SJCRH30 (cell line): ENCODE measurements around the gene GAS7. TPM values are rescaled to one million over a fixed set of nuclear protein-coding genes. Genes with fewer than 3 reads are reported as not detected.

Experiments
- DNase-seq, 2 experiments: peaks; one replicate each; pipeline ENCODE4 v3.0.0-alpha.2; 2015 to 2020
- H3K27ac ChIP-seq: fragments of 250-450 bp; sonication (Bioruptor Pico); 2 replicates; pipeline ENCODE4 v1.5.1; 2020; ENCODE audit warnings: mild to moderate bottlenecking, moderate library complexity
- H3K27me3 ChIP-seq: fragments of 250-450 bp; sonication (Bioruptor Pico); 2 replicates; pipeline ENCODE4 v1.5.1; 2020; ENCODE audit warnings: mild to moderate bottlenecking, moderate library complexity
- H3K36me3 ChIP-seq: fragments of 250-450 bp; sonication (Bioruptor Pico); 2 replicates; pipeline ENCODE4 v1.5.1; 2020; ENCODE audit warnings: mild to moderate bottlenecking, moderate library complexity
- H3K4me1 ChIP-seq: fragments of 250-450 bp; sonication (Bioruptor Pico); 2 replicates; pipeline ENCODE4 v1.5.1; 2020; ENCODE audit warnings: mild to moderate bottlenecking, moderate library complexity
- H3K4me3 ChIP-seq: fragments of 250-450 bp; sonication (Bioruptor Pico); 2 replicates; pipeline ENCODE4 v1.5.1; 2020; ENCODE audit warnings: mild to moderate bottlenecking, moderate library complexity
- H3K9me3 ChIP-seq: fragments of 250-450 bp; sonication (Bioruptor Pico); replicated peaks from 2 replicates; pipeline ENCODE4 v1.5.1; 2020; ENCODE audit warnings: mild to moderate bottlenecking, moderate library complexity
- total RNA-seq: library from RNA; depleted of rRNA; stranded (reverse); fragments of >200 nt; shearing (Covaris generic); gene quantifications from 2 replicates; pipeline ENCODE4 v1.2.3, GENCODE V29; 2014

The GAS7 gene
- total RNA-seq, 1 experiment from 2014 or later = 0.91 TPM

DNA sequence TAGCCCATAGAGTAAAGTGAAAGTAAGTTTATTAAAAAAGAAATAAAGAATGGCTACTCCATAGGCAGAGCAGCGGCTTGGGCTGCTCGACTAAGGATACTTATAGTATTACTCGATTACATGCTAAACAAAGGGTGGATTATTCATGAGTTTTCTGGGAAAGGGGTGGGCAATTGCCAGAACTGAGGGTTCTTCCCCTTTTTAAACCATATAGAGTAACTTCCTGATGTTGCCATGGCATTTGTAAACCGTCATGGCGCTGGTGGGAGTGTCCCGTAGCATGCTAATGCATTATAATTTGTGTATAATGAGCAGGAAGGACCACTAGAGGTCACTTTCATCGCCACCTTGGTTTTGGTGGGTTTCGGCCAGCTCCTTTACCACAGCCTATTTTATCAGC is 13.3 kb upstream of the GAS7 start:
- Histone ChIP-seq H3K27me3 (no peaks in the 10 kb centered on the region), H3K27ac (no peak overlapping the region), H3K4me1 (no peaks in the 10 kb centered on the region), H3K4me3 (no peak overlapping the region), H3K36me3 (no peaks in the 10 kb centered on the region), H3K9me3 (no peaks in the 10 kb centered on the region)
- DNase-seq = no peak

DNA sequence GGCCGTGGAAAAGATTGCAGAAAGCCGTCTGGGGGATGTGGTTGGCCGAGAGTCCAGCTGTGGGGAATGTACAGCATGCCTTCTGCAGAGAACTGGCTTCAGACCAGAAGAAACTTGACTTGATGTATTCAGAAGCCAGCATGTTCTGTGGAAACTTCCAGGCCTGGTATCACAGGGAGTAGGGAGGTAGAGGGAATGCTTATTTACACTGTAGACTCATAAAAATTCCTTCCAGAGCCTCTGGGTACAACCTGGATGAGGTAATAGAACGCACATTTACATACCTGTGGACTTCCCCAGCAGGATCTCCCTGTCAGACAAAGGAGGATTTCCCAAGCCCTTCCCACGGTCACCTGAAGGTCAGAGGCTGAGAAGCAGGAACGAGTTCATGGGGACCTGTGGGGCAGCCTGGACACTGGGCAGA is 11.8 kb upstream of the GAS7 start:
- Histone ChIP-seq H3K4me1 (no peaks in the 10 kb centered on the region), H3K4me3 (no peak overlapping the region), H3K27me3 (no peaks in the 10 kb centered on the region), H3K27ac (no peak overlapping the region), H3K36me3 (no peaks in the 10 kb centered on the region), H3K9me3 (no peaks in the 10 kb centered on the region)
- DNase-seq = no peak

DNA sequence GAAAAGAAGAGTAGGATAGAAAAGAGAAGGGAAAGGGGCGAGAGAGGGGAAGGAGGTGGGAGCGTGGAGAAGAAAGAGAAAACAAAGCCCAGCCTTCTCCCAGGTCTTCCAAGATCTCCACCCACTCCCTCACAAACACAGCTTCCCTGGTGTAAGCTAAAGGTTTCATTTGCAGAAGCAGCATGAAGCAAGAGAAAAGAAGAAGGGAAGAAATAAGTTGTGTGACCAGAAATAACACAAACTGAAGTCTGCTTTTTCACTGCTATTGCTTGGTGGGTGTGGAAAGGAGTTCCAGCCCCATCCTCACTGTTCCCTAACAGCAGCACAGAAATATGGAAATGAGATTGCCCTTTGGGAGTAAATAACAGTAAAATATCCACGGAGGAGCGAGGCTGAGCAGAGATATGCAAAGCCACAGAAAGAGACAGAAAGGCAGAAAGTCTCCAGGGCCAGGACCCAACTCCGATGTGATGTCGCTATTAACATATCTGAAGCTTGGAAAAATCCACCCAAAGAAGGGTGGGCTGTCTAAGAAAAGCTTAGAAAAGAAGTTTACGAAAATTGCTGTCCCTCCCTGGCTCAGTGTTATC is 10.3 kb upstream of the GAS7 start:
- Histone ChIP-seq H3K4me3 (no peak overlapping the region), H3K36me3 (no peaks in the 10 kb centered on the region), H3K27me3 (no peaks in the 10 kb centered on the region), H3K27ac (no peak overlapping the region), H3K9me3 (no peaks in the 10 kb centered on the region), H3K4me1 (no peaks in the 10 kb centered on the region)
- no peak for DNase-seq

DNA sequence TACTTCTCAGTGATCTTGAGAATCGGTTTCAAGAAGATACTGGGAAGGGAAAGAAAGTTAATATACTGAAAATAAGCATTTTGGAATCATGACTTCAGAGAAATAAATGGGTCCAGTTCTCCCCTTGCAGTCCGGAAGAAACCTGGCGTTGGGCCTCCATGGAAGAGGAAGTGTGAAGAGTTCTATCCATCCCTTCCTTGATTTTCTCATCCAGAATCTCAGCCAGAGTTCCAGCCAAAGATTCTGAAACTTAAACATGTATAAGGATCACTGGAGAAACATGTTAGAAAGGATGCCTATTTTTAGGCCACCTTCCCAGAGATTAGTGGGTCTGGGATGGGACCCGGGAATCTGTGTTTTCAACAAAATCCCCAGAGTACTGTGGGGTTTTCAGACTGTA is 8.7 kb upstream of the GAS7 start:
- no peaks in the 10 kb centered on the region for H3K36me3 ChIP-seq
- H3K27ac ChIP-seq = no peak overlapping the region
- no peaks in the 10 kb centered on the region for H3K4me1 ChIP-seq
- H3K27me3 ChIP-seq = no peaks in the 10 kb centered on the region
- no peak overlapping the region for H3K4me3 ChIP-seq
- DNase-seq = no peak
- H3K9me3 ChIP-seq = no peaks in the 10 kb centered on the region

DNA sequence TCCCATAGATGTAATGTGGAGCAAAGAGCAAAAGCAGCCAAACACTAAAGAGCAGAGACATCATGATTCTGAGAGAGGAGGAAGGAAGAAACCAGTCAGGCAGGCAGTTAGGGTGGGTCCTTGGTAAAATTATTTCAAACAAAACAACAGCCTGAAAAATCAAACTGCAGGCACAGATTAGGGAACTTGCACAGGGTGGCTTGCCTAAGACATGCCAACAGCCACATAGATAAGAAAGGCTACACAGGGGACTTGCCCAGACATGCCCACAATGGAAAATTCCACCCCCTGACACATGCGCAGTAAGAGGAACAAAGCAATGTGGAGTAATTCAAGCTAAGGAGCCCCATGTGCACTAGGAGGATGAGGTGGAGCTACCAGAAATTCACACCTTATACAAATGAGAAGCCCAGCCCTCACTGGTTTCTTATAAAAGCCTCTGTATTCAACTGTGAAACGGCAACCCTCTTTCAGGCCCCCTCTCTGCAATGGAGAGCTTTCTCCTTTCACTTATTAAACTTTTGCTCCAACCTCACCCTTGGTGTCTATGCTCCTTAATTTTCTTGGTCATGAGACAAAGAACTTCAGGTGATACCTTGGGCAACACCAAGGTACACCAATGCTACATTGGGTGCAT is 7.3 kb upstream of the GAS7 start:
- Histone ChIP-seq H3K36me3 (no peaks in the 10 kb centered on the region), H3K4me3 (no peak overlapping the region), H3K27me3 (no peaks in the 10 kb centered on the region), H3K27ac (no peak overlapping the region), H3K9me3 (no peaks in the 10 kb centered on the region), H3K4me1 (no peaks in the 10 kb centered on the region)
- no peak for DNase-seq

DNA sequence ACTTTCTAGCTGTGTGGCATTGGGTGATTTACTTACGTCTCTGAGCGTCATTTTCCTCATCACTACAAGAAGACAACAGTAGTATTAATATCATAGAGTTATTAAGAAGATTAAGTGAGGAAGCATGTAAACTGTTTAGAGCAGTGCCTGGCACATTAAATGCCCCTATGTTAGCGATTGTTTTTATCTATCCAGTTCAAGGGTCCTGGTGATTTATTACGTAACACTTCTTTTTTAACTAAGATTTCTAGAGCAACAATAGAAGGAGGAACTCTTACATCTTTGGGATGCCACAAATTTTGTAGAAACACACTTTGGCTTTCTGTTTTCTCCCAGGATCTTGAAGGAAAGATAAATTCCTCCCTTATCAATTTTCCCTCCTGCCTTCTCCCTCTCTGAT is 3.3 kb upstream of the GAS7 start:
- no peaks in the 10 kb centered on the region for H3K27me3 ChIP-seq
- H3K36me3 ChIP-seq = no peaks in the 10 kb centered on the region
- no peak overlapping the region for H3K4me3 ChIP-seq
- H3K27ac ChIP-seq = no peak overlapping the region
- DNase-seq = no peak
- no peaks in the 10 kb centered on the region for H3K4me1 ChIP-seq
- no peaks in the 10 kb centered on the region for H3K9me3 ChIP-seq

DNA sequence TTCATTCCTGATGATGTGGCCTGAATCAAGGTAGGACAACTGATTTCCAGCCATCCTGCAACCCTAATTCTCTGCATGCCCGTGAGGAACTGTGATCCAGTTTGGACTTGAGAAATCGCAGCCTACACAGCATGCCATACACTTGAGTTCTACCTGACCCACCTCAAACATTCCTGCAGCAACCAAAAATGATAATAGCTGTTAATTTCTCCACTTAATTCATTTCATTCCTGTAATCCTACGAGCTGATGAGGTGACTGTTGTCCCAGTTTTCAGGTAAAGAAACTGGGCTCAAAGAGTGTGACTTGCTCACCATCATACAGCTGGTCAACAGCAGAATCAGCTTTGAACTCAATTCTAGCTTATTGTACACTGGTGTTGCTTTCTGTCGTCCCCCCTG is 2.2 kb upstream of the GAS7 start:
- DNase-seq = no peak
- H3K27ac ChIP-seq = no peak overlapping the region
- no peaks in the 10 kb centered on the region for H3K4me1 ChIP-seq
- H3K9me3 ChIP-seq = no peaks in the 10 kb centered on the region
- no peaks in the 10 kb centered on the region for H3K27me3 ChIP-seq
- H3K4me3 ChIP-seq = no peak overlapping the region
- no peaks in the 10 kb centered on the region for H3K36me3 ChIP-seq

DNA sequence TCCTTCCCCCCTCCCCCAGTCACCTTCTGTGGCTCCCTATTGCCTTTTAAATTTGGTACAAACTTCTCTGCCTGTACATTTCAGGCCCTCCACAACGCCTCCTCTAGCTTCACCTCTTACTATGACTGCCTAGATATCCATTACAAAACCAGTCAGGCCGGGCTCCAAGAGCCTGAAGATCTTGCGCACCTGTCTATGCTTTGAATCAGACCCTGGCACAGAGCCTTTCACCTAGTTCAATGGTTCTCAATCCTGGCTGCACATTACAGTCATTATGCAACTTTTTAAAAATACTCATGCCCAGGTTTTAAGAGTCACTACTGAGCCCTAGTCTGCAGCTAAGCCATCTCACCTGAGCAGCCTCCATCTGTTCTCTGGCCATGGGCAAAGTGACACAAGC is 1.6 kb upstream of the GAS7 start:
- no peak overlapping the region for H3K4me3 ChIP-seq
- H3K27me3 ChIP-seq = no peaks in the 10 kb centered on the region
- DNase-seq = no peak
- H3K9me3 ChIP-seq = no peaks in the 10 kb centered on the region
- H3K4me1 ChIP-seq = no peaks in the 10 kb centered on the region
- H3K27ac ChIP-seq = no peak overlapping the region
- no peaks in the 10 kb centered on the region for H3K36me3 ChIP-seq

DNA sequence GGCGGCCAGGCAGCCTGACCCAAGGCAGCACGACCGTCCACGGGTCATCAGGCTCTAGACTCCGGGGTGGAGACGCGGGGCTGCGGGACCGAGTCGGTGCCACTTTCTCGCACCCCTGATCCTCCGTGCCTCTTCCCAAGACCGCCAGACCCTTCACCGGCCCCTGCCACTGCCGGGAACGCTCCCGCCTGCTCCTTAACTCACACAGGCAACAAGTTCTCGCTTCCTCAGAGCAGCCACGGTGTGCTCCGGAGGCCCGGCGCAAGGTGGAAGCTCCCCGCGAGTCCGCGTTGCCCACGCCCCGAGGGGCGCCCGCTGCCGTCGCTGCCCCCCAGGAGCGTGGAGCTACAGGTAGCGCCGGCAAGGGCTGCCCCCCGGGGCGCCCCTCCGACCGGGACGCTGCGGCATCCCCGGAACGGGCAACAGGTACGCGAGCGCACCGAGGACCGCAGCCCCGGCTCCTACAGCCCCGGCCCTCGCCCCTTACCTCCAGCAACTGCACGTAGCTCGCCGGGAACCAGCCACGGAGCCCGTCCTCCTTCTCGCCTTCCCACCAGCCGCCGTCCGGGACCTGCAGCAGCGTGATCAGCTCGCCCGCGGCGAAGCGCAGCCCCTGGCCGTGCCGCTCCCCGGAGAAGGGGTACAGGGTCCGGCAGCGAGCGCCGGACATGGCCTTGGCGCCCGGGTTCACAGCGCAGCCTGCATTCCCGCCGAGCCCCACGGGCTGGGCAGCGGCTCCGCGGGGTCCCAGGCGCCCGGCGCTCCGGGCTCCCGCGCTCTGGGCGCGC is 491 bp downstream of the GAS7 start:
- no peak for DNase-seq
- H3K27ac ChIP-seq = no peak overlapping the region
- H3K4me3 ChIP-seq = no peak overlapping the region
- no peaks in the 10 kb centered on the region for H3K27me3 ChIP-seq
- no peaks in the 10 kb centered on the region for H3K9me3 ChIP-seq
- no peaks in the 10 kb centered on the region for H3K36me3 ChIP-seq
- H3K4me1 ChIP-seq = no peaks in the 10 kb centered on the region

DNA sequence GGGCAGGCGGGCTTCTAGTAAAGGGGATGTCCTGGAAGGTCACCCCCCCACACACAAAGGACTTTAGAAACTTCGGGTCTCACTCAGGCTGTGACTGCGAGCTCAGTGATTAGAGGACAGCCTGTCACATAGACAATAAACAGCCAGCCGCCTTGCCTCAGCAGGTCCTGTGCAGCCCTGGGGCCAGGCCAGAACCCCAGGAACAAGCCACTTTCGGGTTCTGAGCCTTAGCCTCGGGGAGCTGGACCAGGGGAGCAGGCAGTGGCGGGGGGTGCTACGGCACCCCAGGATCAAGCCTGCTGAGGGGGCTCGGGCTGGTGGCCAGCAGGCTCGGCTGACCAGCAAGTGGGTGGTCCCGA is 1.1 kb downstream of the GAS7 start:
- Histone ChIP-seq H3K4me1 (no peaks in the 10 kb centered on the region), H3K4me3 (no peak overlapping the region)
- no peak for DNase-seq

DNA sequence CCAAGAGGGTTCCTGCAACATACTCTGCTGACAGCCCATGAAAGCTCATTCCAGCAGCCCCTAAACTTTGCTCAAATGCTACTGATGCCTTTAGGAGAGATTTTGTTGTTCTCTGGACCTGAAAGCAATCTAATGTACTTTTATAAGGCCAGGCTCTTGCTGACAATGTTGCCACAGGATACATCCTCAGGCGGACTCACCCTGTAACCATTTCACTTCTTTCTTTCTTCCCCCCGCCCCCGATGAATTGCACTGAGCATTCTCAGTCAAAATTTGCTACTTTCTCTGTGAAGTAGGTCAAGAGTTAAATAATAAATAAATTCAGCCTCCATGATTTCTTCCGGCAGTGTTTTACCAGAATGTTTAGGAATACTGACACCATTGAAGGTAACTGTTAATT is 1.5 kb downstream of the GAS7 start:
- no peaks in the 10 kb centered on the region for H3K4me1 ChIP-seq
- no peaks in the 10 kb centered on the region for H3K36me3 ChIP-seq
- no peak overlapping the region for H3K4me3 ChIP-seq
- no peaks in the 10 kb centered on the region for H3K9me3 ChIP-seq
- DNase-seq = no peak
- no peaks in the 10 kb centered on the region for H3K27me3 ChIP-seq
- no peak overlapping the region for H3K27ac ChIP-seq

More for the DNA sequence above, 1.1 kb downstream of the GAS7 start:
- Histone ChIP-seq H3K27me3 (no peaks in the 10 kb centered on the region), H3K36me3 (no peaks in the 10 kb centered on the region), H3K9me3 (no peaks in the 10 kb centered on the region), H3K27ac (no peak overlapping the region)

DNA sequence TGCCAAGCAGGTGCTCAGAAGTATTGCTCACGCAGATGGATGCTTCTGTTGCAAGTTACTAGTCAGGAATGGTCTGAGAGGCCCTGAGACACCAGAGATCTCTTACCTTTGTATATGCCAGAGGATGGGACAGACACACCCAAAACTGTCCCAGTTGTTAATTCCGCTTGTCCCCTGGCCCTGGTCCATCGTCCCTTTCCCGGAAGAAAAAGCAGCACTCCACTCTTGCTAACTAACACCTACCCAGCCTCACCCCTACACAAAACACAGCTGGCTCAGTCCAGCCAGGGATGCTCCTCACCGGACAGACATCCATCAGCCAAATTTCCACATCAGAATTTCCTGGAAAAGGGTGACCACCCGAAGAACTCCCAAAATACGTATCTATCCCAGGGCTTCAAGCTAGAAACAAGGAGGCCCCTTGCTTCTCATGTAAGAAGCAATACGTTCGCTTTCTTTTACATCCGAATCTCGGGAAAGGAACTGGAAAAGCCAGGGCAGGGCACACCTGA is 2.0 kb downstream of the GAS7 start:
- no peaks in the 10 kb centered on the region for H3K9me3 ChIP-seq
- H3K4me1 ChIP-seq = no peaks in the 10 kb centered on the region
- no peak for DNase-seq
- no peaks in the 10 kb centered on the region for H3K27me3 ChIP-seq
- H3K36me3 ChIP-seq = no peaks in the 10 kb centered on the region
- H3K4me3 ChIP-seq = no peak overlapping the region
- no peak overlapping the region for H3K27ac ChIP-seq

DNA sequence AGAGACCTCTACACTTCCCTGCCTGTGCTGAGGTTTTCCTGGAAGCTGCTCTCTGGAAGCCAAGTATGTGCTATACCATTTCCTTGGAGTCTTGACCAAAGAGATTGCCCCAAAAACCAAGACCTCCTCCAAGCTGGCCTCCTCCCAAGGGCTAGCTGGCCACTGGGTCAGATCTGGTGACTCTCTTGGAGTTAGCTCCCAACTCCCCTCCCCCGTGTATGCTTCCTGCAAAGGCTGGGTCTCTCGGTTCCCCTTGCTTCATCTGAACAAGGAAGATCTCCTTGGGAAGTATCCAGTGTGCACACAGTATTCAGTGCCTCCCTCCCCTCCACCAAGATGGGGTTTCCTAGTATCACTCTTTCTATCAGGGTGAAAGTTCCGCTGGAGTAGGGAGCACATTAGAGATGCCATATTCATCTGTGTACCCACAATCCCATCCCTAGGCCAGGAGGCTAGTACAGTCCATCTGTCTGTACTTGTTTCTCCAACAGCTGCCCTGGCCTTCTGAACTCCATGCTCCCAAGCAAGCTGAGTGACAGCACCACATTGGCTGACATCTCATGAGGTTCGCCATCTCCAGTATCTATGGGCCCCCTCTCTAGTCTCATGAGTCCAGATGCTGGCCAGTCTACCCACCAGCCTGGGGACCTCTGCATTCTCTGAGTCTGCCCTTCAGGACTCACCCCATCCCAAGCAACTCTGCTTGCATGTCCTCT is 3.2 kb downstream of the GAS7 start:
- Histone ChIP-seq H3K27ac (no peak overlapping the region), H3K27me3 (no peaks in the 10 kb centered on the region), H3K36me3 (no peaks in the 10 kb centered on the region), H3K4me1 (no peaks in the 10 kb centered on the region), H3K4me3 (no peak overlapping the region), H3K9me3 (no peaks in the 10 kb centered on the region)
- DNase-seq = no peak

DNA sequence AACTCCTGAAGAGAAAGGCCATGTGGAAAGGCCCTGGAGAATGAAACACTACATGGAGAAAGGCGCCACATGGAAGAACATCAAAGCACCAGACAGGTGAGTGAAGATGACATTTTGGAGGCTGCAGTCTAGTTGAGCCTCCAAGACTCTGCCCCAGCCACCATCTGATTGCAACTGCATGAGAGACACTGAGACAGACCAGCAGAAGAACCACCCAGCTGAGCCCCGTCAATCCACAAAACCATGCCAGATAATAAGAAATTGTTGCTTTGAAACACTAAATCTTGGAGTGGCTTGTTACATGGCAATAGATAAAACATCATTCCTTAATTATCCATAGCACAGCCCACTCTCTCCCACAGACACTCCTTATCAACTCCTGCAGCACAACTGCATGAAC is 4.8 kb downstream of the GAS7 start:
- Histone ChIP-seq H3K4me1 (no peaks in the 10 kb centered on the region), H3K27ac (no peak overlapping the region), H3K36me3 (no peaks in the 10 kb centered on the region), H3K27me3 (no peaks in the 10 kb centered on the region), H3K9me3 (no peaks in the 10 kb centered on the region), H3K4me3 (no peak overlapping the region)
- DNase-seq = no peak

DNA sequence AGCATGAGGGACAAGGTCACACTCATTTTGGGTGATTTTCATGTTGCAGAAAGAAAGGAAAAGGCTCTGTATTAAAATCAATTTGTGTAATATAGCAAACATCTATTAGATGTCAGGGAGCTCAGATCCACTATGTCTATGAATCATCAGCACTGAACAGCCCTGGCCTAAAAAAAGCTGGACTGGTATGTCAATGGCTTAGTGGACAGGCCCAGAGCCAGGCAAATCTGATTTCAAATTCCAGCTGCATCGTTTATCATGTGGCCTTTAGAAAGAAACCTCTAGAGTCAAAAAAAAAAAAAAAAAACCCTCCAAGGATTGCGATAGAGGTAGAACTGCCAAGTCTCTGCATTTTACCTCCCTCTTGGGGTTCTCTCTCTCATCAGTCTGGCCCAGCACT is 5.4 kb downstream of the GAS7 start:
- DNase-seq = no peak
- Histone ChIP-seq H3K9me3 (no peaks in the 10 kb centered on the region), H3K4me3 (no peak overlapping the region), H3K4me1 (no peaks in the 10 kb centered on the region), H3K27ac (no peak overlapping the region), H3K36me3 (no peaks in the 10 kb centered on the region), H3K27me3 (no peaks in the 10 kb centered on the region)
